ENCODE results near the gene PSMD14.

The PSMD14 gene

DNA sequence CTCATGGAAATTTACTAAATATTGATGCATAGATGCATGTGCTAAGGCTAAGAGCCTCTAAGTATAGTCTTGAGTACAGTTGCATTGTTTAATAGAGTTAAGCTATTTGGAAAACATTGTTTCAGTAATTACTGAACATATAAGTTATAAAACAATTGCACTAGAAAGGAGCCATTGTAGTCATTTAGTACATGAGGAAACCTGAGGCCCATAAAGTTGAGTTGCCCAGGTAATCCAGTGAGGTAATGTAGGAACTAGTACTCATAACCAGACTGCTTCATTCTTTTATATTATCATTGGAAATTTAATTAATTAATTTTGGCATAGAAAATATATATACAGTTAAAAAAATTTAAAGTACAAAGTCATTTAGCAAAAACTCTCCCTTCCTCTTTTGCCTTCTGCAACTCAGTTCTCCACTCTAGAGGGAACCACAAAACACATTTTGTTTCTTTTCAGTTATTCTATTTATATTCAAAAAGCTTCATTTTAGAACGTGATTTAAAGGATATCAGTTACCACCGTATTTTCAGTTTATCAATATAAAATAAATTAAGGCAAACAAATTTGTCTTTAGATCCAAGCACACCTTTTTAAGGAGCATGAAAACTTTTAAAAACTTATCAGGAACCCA lies 80.0 kb downstream of the PSMD14 start:
- no peak for DNase-seq
- H3K27me3 Mint-ChIP-seq (ENCODE audit: low read depth, poor library complexity), result no peaks in the 10 kb centered on the region
- peaks cover 11% of the 10 kb centered on the region for H3K4me1 Mint-ChIP-seq
- no peak overlapping the region for H3K4me3 Mint-ChIP-seq
- TF ChIP-seq, protein P1, sequence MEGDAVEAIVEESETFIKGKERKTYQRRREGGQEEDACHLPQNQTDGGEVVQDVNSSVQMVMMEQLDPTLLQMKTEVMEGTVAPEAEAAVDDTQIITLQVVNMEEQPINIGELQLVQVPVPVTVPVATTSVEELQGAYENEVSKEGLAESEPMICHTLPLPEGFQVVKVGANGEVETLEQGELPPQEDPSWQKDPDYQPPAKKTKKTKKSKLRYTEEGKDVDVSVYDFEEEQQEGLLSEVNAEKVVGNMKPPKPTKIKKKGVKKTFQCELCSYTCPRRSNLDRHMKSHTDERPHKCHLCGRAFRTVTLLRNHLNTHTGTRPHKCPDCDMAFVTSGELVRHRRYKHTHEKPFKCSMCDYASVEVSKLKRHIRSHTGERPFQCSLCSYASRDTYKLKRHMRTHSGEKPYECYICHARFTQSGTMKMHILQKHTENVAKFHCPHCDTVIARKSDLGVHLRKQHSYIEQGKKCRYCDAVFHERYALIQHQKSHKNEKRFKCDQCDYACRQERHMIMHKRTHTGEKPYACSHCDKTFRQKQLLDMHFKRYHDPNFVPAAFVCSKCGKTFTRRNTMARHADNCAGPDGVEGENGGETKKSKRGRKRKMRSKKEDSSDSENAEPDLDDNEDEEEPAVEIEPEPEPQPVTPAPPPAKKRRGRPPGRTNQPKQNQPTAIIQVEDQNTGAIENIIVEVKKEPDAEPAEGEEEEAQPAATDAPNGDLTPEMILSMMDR (IDR thresholded peaks at IDR 0.05), result no peak
- no peaks in the 10 kb centered on the region for H3K9me3 Mint-ChIP-seq
- H3K27ac Mint-ChIP-seq, result no peak overlapping the region
- peaks cover 21% of the 10 kb centered on the region for H3K36me3 Mint-ChIP-seq (ENCODE audit: low read depth)

DNA sequence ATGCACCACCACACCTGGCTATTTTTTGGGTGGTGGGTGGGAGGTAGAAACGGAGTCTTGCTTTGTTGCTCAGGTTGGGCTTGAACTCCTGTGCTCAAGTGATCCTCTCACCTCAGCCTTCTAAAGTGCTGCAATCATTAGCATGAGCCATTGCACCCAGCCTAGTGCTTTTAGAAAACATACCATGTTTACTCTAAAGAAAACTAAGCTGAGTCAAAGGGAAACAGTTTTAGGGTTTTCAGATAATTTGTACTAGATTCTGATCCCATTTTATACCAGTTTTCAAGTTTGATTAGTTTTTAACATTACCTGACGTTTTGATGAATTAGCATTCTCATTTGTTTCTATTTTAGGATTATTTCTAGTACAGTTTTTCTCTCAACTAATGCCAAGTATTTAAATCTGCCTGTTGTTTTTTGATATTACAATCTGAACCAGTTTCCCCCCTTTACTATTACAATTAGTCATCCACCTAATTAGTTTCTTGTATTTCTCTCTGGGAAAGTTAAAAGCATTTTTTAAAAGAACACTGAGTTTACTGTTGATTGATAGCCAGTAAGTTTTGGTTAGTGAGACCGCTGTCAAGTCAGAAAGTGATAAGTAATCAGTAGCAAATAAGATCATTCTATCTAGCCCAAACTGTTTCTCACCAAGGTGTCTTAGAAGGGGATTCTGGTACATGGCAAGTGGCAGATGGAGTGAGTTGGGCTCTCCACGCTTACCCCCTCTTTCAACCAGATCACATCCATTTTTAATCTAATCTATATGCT lies 83.7 kb downstream of the PSMD14 start:
- Mint-ChIP-seq H3K4me1 (peaks cover 11% of the 10 kb centered on the region), H3K9me3 (no peaks in the 10 kb centered on the region), H3K27ac (no peak overlapping the region), H3K4me3 (no peak overlapping the region), H3K27me3 (ENCODE audit: low read depth, poor library complexity) (no peaks in the 10 kb centered on the region), H3K36me3 (ENCODE audit: low read depth) (peaks cover 44% of the 10 kb centered on the region)
- no peak for DNase-seq
- TF ChIP-seq, protein P1 (IDR thresholded peaks at IDR 0.05), result no peak

DNA sequence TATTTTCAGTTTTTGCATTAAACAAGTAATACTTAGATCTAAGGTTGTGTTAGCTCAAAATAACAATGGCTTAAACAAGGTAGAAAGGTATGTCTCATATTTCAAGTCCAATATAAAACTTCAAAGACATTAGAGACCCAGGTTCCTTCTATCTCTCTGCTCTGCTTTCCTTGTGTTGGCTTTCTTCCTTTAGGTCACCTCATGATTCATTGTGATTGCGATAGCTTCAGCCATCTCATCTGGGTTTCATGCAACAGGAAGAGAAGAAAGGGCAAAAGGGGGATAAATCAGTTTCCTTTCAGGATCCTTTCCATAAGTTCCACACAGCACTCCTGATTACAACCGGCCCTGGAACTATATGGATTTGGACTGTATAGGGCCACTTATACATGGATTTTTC lies 91.9 kb downstream of the PSMD14 start:
- Mint-ChIP-seq H3K36me3 (ENCODE audit: low read depth) (peaks cover 51% of the 10 kb centered on the region), H3K4me1 (no peaks in the 10 kb centered on the region), H3K27ac (no peak overlapping the region), H3K4me3 (no peak overlapping the region), H3K27me3 (ENCODE audit: low read depth, poor library complexity) (no peaks in the 10 kb centered on the region), H3K9me3 (no peaks in the 10 kb centered on the region)
- TF ChIP-seq, protein P1 (IDR thresholded peaks at IDR 0.05), result no peak
- DNase-seq, result no peak

DNA sequence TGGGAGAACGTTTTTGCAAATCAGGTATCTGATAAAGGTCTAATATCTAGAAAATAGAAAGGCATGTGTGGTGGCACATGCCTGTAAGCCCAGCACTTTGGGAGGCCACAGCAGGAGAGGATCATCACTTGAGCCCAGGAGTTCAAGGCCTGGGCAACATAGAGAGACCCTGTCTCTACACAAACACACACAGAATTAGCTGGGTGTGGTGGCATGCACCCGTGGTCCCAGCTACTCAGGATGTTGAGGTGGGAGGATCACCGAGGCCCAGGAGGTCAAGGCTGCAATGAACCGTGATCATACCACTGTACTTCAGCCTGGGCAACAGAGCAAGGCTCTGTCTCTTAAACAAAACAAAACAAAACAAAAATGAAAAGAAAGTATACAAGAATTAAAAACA lies 94.1 kb downstream of the PSMD14 start:
- Mint-ChIP-seq H3K36me3 (ENCODE audit: low read depth) (peaks cover 33% of the 10 kb centered on the region), H3K4me1 (no peaks in the 10 kb centered on the region), H3K4me3 (no peak overlapping the region), H3K27ac (no peak overlapping the region), H3K27me3 (ENCODE audit: low read depth, poor library complexity) (no peaks in the 10 kb centered on the region), H3K9me3 (no peaks in the 10 kb centered on the region)
- TF ChIP-seq, protein P1 (IDR thresholded peaks at IDR 0.05), result no peak
- no peak for DNase-seq

DNA sequence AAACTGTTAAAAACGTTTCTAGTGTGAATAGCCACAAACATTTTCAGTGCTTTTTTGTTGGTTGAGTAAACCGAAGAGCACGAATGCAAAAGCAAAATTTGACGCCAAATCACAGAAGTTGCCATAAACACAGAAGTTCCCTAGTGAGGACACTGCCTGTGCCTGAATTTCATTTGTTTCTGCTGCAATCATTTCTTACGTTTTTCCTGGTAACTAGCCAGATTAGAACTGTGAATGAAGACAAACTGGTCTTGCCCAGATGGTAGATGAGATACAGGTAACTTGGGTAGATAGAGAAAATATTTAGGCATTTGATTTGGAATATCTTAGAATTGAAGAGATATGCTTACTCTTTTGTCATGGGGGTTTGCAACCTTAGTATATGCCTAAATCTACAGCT lies 98.1 kb downstream of the PSMD14 start:
- TF ChIP-seq, protein P1 (IDR thresholded peaks at IDR 0.05), result no peak
- no peak overlapping the region for H3K4me3 Mint-ChIP-seq
- H3K4me1 Mint-ChIP-seq, result no peaks in the 10 kb centered on the region
- H3K27ac Mint-ChIP-seq, result no peak overlapping the region
- H3K36me3 Mint-ChIP-seq (ENCODE audit: low read depth), result peaks cover 19% of the 10 kb centered on the region
- peaks cover 3% of the 10 kb centered on the region for H3K27me3 Mint-ChIP-seq (ENCODE audit: low read depth, poor library complexity)
- no peak for DNase-seq
- no peaks in the 10 kb centered on the region for H3K9me3 Mint-ChIP-seq

DNA sequence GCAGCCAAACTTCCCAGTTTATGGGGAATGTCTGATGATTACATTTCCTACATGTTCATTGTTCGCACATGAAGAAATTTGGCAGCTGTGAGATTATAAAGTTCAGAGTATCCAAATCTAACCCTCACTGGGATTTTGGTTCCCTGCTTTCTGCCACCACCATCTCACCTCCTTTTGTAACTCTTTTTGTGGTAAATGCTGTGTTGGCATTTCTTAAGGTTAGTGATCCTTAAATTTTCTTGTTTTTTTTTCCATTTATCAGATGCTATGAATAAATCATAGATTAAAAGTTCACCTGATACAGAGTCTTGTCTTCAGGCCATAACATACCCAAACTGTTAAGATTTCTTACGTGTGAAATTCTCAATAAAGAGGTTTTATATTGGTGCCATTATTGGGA lies 99.4 kb downstream of the PSMD14 start:
- DNase-seq, result no peak
- peaks cover 14% of the 10 kb centered on the region for H3K27me3 Mint-ChIP-seq (ENCODE audit: low read depth, poor library complexity)
- no peaks in the 10 kb centered on the region for H3K9me3 Mint-ChIP-seq
- no peaks in the 10 kb centered on the region for H3K4me1 Mint-ChIP-seq
- TF ChIP-seq, protein P1 (IDR thresholded peaks at IDR 0.05), result no peak
- H3K27ac Mint-ChIP-seq, result no peak overlapping the region
- peaks cover 16% of the 10 kb centered on the region for H3K36me3 Mint-ChIP-seq (ENCODE audit: low read depth)
- H3K4me3 Mint-ChIP-seq, result no peak overlapping the region
